Measurements from ENCODE around the gene SMIM41.

SMIM41 gene

GRCh38 chr12:52050758-52051541, 28.6 kb upstream of the SMIM41 start, which contains the start of gene NR4A1:
Gene NR4A1 (plus strand): TSS chr12:52051442. CDS start chr12:52054329, 2,887 bp downstream.
- no peak; the same call in 1 of the 2 replicates for TF ChIP-seq CTCF (IDR thresholded peaks at IDR 0.05; ENCODE audit: low read depth, low read length)
- DNase-seq (ENCODE audit: extremely low read depth, low read depth), result peak; percentile 92

- no peak for DNase-seq (ENCODE audit: extremely low read depth, low read depth)
- no peak for TF ChIP-seq CTCF (IDR thresholded peaks at IDR 0.05; ENCODE audit: low read depth, low read length)
Observed at GRCh38 chr12:52052468-52053186, 26.9 kb upstream of the SMIM41 start.

- no peak for TF ChIP-seq CTCF (IDR thresholded peaks at IDR 0.05; ENCODE audit: low read depth, low read length)
- no peak for DNase-seq (ENCODE audit: extremely low read depth, low read depth)
Observed at GRCh38 chr12:52053536-52054209, 25.8 kb upstream of the SMIM41 start.

GRCh38 chr12:52054231-52054832, 25.2 kb upstream of the SMIM41 start:
- no peak for TF ChIP-seq CTCF (IDR thresholded peaks at IDR 0.05; ENCODE audit: low read depth, low read length)
- DNase-seq (ENCODE audit: extremely low read depth, low read depth), result no peak

GRCh38 chr12:52054833-52055730, 24.4 kb upstream of the SMIM41 start:
- no peak for DNase-seq (ENCODE audit: extremely low read depth, low read depth)
- no peak for TF ChIP-seq CTCF (IDR thresholded peaks at IDR 0.05; ENCODE audit: low read depth, low read length)

Data from AG09319 (cell line).